Ovary (tissue), 3 donors: Measurements from ENCODE around the gene GPAM.

Experiments
- CTCF ChIP-seq, 3 donors: fragments of 450-650 bp in 2 of 3; fragments of 200-600 bp in 1 of 3; IDR thresholded peaks; one replicate each; pipeline versions ENCODE4 v1.5.1 to v1.8.0; 2016 to 2022; ENCODE audit warnings: antibody characterized with exemption in 3 of 3, mild to moderate bottlenecking in 1 of 3
- POLR2A ChIP-seq: fragments of 450-650 bp; IDR thresholded peaks from one replicate; pipeline ENCODE4 v1.6.1; 2017; ENCODE audit warnings: antibody characterized with exemption, mild to moderate bottlenecking, moderate library complexity
- donor health status: DM: no; HTN: no; CAD: no.

- TF ChIP-seq CTCF (IDR thresholded peaks at IDR 0.05) (no peak), POLR2A (no peak)
These were observed 27.1 kb upstream of the GPAM start for GRCh38 chr10:112210666-112211065.
